Body of pancreas (tissue), 4 donors: ENCODE results near the gene KIAA1549. TPM values are rescaled to one million over a fixed set of nuclear protein-coding genes. Genes with fewer than 3 reads are reported as not detected.

Experiments used
- ATAC-seq: fragments of 150-250 bp; one replicate; pipeline ENCODE4 v1.9.1; 2016
- DNase-seq, 4 donors: peaks; one replicate each; pipeline ENCODE4 v3.0.0-alpha.2; 2019
- H3K27ac ChIP-seq, 4 donors: fragments of 200-600 bp; sonication (generic); 1 replicate in 3 of 4; 2 replicates in 1 of 4; pipeline versions ENCODE4 v1.5.1 to v1.6.1; 2016 to 2019; ENCODE audit warnings: mild to moderate bottlenecking in 1 of 4, mixed read lengths in 1 of 4, moderate library complexity in 1 of 4
- H3K27me3 ChIP-seq, 2 donors: fragments of 200-600 bp; sonication (generic); one replicate each; pipeline ENCODE4 v1.6.0; 2016; ENCODE audit warnings: mild to moderate bottlenecking in 1 of 2
- H3K36me3 ChIP-seq, 2 donors: fragments of 200-600 bp; sonication (generic); replicated peaks in 1 of 2; 2 replicates each; pipeline ENCODE4 v1.5.1; 2016; ENCODE audit warnings: low read depth in 2 of 2; ENCODE audit not compliant: insufficient read depth in 1 of 2
- H3K4me1 ChIP-seq: fragments of 200-600 bp; sonication (generic); one replicate; pipeline ENCODE4 v1.6.0; 2016
- H3K4me3 ChIP-seq, 2 donors: fragments of 200-600 bp; sonication (generic); 1 replicate in 1 of 2; 2 replicates in 1 of 2; pipeline ENCODE4 v1.5.1; 2016 to 2019
- H3K9me3 ChIP-seq, 3 donors: fragments of 200-600 bp; sonication (generic); 1 replicate in 2 of 3; 2 replicates in 1 of 3; pipeline ENCODE4 v1.5.1; 2016
- POLR2A ChIP-seq, 3 donors: fragments of 450-650 bp; IDR thresholded peaks; one replicate each; pipeline ENCODE4 v1.6.1; 2016; ENCODE audit warnings: antibody characterized with exemption in 3 of 3, mild to moderate bottlenecking in 2 of 3
- WGBS, 2 donors: methylation state at CpG; one replicate each; pipeline ENCODE4 v1.1.5; 2017; 5-methylcytosine and 5-hydroxymethylcytosine counted together
- intact Hi-C: fragments of 100-400 bp; cut with DNase I; formaldehyde crosslinking; loops from one replicate; pipeline ENCODE4 v1.15.1; 2023
- total RNA-seq, 2 donors: library from RNA; depleted of rRNA; stranded (reverse); fragments of >200 nt; gene quantifications; one replicate each; pipeline ENCODE4 v1.1.0, GENCODE V29; 2016
- TF ChIP-seq, protein P1 (sequence below), 7 experiments: fragments of 450-650 bp in 4 of 7; fragments of 200-600 bp in 3 of 7; sonication (generic) in 3 of 7; IDR thresholded peaks; one replicate each; pipeline ENCODE4 v1.5.1; 2016 to 2019; ENCODE audit warnings: antibody characterized with exemption in 7 of 7

Gene KIAA1549
- total RNA-seq, 2 donors from 2014 or later: 5.3 to 6.0 TPM

DNA sequence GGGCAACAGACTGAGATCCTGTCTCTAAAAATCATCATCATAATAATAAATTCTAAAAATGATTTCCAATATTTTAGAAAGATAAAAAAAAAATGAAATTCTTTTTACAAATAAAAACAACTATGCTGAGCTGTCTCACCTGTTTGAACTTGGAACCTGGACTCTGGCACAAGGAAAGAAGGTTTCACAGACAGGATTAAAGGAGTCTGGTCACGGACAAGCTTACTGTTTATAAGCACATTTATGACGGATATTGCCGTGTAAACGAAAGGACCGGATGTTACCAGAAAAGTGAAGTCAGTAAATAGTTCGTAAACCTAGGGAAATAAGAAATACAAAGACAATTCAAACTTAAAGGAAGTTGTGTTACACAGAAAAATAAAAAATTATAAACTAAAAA, 70.2 kb downstream of the KIAA1549 start:
- H3K27ac ChIP-seq: no peak overlapping the region
- H3K4me3 ChIP-seq: no peak overlapping the region
- H3K36me3 ChIP-seq: no peaks in the 10 kb centered on the region
- WGBS, 2 donors: 81 to 88% methylated on average over 6 of the region's 6 CpGs
- H3K27me3 ChIP-seq: no peaks in the 10 kb centered on the region
- TF ChIP-seq POLR2A (IDR thresholded peaks at IDR 0.05): no peak
- no peaks in the 10 kb centered on the region for H3K9me3 ChIP-seq
- no peak for ATAC-seq
- no peak for DNase-seq
- no peaks in the 10 kb centered on the region for H3K4me1 ChIP-seq
- intact Hi-C loops: no loop called here

DNA sequence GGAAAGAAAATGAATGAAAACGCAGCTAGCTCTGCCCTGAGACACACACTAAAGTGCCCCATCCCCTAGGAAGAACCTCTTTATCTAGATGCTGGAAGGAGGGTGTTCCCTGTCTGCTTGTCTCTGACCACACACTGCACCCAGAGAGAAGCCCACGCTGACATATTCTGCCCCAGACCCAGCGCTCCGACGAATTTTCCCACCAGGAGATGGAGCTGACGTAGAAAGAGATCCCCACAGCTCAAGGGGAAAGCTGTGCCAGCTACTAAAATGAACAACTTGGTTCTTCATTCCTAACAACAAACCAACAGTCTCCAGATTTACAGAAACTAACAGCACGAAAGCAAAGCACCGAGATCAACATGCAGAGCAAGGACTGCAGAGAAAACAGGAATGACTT, 73.3 kb downstream of the KIAA1549 start:
- no peak for TF ChIP-seq POLR2A (IDR thresholded peaks at IDR 0.05)
- TF ChIP-seq, protein P1, sequence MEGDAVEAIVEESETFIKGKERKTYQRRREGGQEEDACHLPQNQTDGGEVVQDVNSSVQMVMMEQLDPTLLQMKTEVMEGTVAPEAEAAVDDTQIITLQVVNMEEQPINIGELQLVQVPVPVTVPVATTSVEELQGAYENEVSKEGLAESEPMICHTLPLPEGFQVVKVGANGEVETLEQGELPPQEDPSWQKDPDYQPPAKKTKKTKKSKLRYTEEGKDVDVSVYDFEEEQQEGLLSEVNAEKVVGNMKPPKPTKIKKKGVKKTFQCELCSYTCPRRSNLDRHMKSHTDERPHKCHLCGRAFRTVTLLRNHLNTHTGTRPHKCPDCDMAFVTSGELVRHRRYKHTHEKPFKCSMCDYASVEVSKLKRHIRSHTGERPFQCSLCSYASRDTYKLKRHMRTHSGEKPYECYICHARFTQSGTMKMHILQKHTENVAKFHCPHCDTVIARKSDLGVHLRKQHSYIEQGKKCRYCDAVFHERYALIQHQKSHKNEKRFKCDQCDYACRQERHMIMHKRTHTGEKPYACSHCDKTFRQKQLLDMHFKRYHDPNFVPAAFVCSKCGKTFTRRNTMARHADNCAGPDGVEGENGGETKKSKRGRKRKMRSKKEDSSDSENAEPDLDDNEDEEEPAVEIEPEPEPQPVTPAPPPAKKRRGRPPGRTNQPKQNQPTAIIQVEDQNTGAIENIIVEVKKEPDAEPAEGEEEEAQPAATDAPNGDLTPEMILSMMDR (IDR thresholded peaks at IDR 0.05): no peak
- ATAC-seq (no peak), DNase-seq (no peak)
- 68 to 78% methylated on average over 8 of the region's 8 CpGs for WGBS, 2 donors
- Histone ChIP-seq H3K4me3 (no peak overlapping the region), H3K27me3 (no peaks in the 10 kb centered on the region), H3K9me3 (no peaks in the 10 kb centered on the region), H3K4me1 (no peaks in the 10 kb centered on the region), H3K36me3 (peaks cover 0 to 2% of the 10 kb centered on the region in 2 donors), H3K27ac (no peak overlapping the region)
- intact Hi-C loops: no loop called here

DNA sequence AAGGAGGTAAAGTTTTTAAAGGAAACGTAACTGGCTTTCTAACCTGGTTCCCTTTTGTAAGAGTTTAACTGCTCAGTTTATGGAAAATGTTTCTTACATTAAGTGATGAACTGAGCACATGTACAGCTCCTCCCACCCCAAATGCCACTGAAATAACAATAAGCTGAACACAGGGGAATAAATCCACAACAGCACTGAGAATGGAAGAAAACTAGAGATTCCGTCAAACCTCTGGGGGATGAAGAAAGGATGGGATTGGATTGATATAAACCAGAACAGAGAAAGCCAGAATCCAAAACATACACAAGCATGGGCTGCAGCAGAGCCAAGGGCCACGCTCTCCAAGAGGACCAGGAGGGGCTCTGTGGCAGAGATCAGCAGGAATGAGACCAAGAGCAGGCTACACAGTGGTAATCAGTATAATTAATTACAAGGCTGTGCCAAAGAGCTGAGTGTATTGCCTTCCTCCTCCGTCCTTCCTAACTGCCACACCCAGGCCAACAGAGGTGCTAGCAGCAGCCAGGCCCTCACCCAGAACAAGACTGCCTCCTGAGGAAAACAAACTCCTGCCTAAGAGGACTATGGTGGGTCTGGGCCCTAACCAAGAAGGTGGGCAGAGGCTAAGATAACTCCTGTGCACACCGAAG, 73.9 kb downstream of the KIAA1549 start:
- Histone ChIP-seq H3K36me3 (peaks cover 0 to 2% of the 10 kb centered on the region in 2 donors), H3K9me3 (no peaks in the 10 kb centered on the region), H3K4me3 (no peak overlapping the region), H3K27me3 (no peaks in the 10 kb centered on the region), H3K4me1 (no peaks in the 10 kb centered on the region), H3K27ac (no peak overlapping the region)
- DNase-seq: no peak
- 74 to 81% methylated on average over 5 of the region's 5 CpGs for WGBS, 2 donors
- TF ChIP-seq, protein P1 (IDR thresholded peaks at IDR 0.05): no peak
- no peak for TF ChIP-seq POLR2A (IDR thresholded peaks at IDR 0.05)
- ATAC-seq: no peak
- intact Hi-C loops: no loop called here

DNA sequence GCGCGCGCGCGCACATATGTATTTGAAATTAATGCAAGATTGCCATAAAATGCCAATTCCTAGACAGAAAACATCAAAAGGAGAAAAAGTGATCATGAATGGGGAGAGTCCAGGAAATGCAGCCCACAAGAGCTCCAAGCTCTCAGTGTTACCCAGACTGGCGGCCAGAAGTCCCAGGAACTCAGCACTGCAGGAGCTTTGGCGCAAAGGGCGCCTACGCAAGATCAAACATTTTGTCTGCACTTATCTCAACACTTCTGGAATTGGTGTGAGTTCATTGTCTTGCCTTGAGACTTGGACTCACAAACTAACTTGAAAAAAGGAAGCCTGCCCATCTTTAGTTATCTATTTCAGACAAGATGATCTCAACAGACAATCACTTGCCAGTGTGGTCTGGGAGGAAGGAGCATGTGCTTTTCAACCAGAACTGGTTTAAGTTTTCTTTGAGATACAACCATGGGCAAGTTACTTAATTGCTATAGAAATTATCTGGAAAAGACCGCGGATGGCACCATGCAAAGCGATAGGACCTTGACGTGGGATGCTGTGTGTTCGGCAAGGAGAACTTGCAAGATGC, 77.2 kb downstream of the KIAA1549 start:
- TF ChIP-seq POLR2A (IDR thresholded peaks at IDR 0.05): no peak
- TF ChIP-seq, protein P1 (IDR thresholded peaks at IDR 0.05): no peak
- ATAC-seq (no peak), DNase-seq (no peak)
- no peaks in the 10 kb centered on the region for H3K27me3 ChIP-seq
- H3K36me3 ChIP-seq: peaks cover 0 to 2% of the 10 kb centered on the region in 2 donors
- intact Hi-C loops: no loop called here
- no peaks in the 10 kb centered on the region for H3K4me1 ChIP-seq
- no peak overlapping the region for H3K27ac ChIP-seq
- 91 to 96% methylated on average over 14 of the region's 14 CpGs for WGBS, 2 donors
- H3K4me3 ChIP-seq: no peak overlapping the region
- no peaks in the 10 kb centered on the region for H3K9me3 ChIP-seq

DNA sequence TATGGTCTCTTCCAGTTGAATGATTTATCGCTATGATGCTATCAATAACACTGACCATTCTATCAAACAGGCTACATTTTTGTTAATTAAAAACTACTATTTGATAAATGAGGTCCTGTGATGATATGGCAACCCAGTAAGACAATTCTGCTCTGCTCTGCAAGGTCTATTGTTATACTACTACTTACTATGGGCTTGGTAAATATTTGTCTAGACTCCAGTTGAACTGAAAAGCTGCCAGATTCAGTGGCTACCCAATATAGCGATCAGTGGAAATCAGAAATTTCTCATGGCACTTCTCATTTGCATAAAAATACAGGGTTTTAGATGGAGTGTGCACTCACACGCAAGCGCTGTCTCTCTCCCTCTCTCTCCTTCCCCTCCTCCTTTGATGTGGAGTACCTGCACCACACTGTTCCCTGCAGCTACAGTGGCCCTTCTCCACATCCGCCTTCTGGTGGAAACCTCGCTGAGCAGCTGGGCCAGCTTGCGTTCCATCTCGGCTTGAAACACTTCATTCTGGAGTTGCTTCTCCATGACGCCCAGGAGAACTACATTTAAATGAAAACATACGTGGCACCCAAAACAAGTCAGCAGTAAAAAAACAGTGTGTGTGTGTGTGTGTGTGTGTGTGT, 77.9 kb downstream of the KIAA1549 start:
- Histone ChIP-seq H3K9me3 (no peaks in the 10 kb centered on the region), H3K4me3 (no peak overlapping the region), H3K27me3 (no peaks in the 10 kb centered on the region), H3K4me1 (no peaks in the 10 kb centered on the region), H3K36me3 (peaks cover 0 to 2% of the 10 kb centered on the region in 2 donors), H3K27ac (no peak overlapping the region)
- intact Hi-C loops: no loop called here
- TF ChIP-seq, protein P1 (IDR thresholded peaks at IDR 0.05): no peak
- no peak for TF ChIP-seq POLR2A (IDR thresholded peaks at IDR 0.05)
- 87 to 88% methylated on average over 10 of the region's 10 CpGs for WGBS, 2 donors
- DNase-seq (no peak), ATAC-seq (no peak)
